ENCODE data around the gene NETO1. TPM values are rescaled to one million over a fixed set of nuclear protein-coding genes. Genes with fewer than 3 reads are reported as not detected.

NETO1 gene
- total and polyA plus RNA-seq, 2 of the 13 experiments (the other 11 are each of a cell fraction or from before 2014, with no cell fraction given) = not detected

DNA sequence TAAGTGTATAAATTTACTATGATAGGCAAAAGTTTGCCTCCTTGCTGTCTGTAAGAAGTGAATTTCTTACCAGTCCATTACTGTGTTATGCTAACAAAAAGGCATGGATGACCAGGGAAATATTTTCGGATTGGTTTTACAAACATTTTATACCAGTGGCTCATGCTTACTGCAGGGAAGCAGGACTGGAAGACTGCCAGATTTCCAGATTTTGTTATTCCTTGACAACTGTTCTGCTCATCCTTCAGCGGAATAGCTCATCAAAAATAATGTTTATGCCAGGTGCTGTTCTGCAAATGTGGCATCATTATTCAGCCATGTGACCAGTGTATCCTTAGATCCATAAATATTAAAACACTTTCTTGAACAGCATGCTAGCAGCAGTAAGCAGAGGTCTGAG is 40.4 kb upstream of the NETO1 start:
- H2AFZ ChIP-seq (ENCODE audit: low read length) = no peak overlapping the region
- POLR2A ChIA-PET = no interaction called here
- 0% methylated on average over 2 of the region's 2 CpGs for WGBS (ENCODE audit: low lambda C conversion rate)
- H3K27ac ChIP-seq (ENCODE audit: extremely low read length, insufficient read depth, low read length) = no peak overlapping the region
- in situ Hi-C loops (cut with HindIII; ENCODE audit: extremely low pct_ligation_motif_present, low pct_unique_long_range_greater_than_20kb) = no loop called here
- FAIRE-seq (no peak), ATAC-seq (no peak), DNase-seq (ENCODE audit: low spot score) (no peak)
- no peak for TF ChIP-seq ZFP36L1 (CRISPR knock-in tag; IDR thresholded peaks at IDR 0.05)
- TF ChIP-seq, protein P1, sequence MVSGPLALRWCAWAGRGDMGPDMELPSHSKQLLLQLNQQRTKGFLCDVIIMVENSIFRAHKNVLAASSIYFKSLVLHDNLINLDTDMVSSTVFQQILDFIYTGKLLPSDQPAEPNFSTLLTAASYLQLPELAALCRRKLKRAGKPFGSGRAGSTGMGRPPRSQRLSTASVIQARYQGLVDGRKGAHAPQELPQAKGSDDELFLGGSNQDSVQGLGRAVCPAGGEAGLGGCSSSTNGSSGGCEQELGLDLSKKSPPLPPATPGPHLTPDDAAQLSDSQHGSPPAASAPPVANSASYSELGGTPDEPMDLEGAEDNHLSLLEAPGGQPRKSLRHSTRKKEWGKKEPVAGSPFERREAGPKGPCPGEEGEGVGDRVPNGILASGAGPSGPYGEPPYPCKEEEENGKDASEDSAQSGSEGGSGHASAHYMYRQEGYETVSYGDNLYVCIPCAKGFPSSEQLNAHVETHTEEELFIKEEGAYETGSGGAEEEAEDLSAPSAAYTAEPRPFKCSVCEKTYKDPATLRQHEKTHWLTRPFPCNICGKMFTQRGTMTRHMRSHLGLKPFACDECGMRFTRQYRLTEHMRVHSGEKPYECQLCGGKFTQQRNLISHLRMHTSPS (CRISPR knock-in tag; IDR thresholded peaks at IDR 0.05; ENCODE audit: low read depth) = no peak
- TF ChIP-seq GPN1 (CRISPR knock-in tag; IDR thresholded peaks at IDR 0.05; ENCODE audit: borderline replicate concordance) = no peak
- H3K4me1 ChIP-seq (ENCODE audit: insufficient read depth, low read length) = no peaks in the 10 kb centered on the region
- no TSS peak for BruUV-seq (replicated peaks)
- no peak overlapping the region for H3K9ac ChIP-seq (ENCODE audit: insufficient read depth, low read depth, low read length)
- CTCF ChIA-PET (ENCODE audit: low intra/inter-chr PET ratio, low total read pairs) = no interaction called here
- H3K79me2 ChIP-seq (ENCODE audit: insufficient read depth, low read length) = no peaks in the 10 kb centered on the region
- no peak overlapping the region for H3K4me3 ChIP-seq (replicated peaks in 1 of 3; ENCODE audit: insufficient read depth in 1 of 3, low read depth in 2 of 3, low read length in 3 of 3)
- H3K27me3 ChIP-seq (ENCODE audit: control insufficient read depth in 1 of 2, insufficient read depth in 2 of 2, low read length in 2 of 2) = no peaks in the 10 kb centered on the region; a peak in 1 of 5 replicates
- no peak overlapping the region for H3K4me2 ChIP-seq (ENCODE audit: low read depth, low read length)
- no peaks in the 10 kb centered on the region for H3K36me3 ChIP-seq (replicated peaks in 1 of 2; ENCODE audit: control insufficient read depth in 1 of 2, insufficient read depth in 2 of 2, low read length in 2 of 2)
- intact Hi-C loops (cut with micrococcal nuclease; ENCODE audit: unreplicated experiment) = no loop called here
- H3K9me3 ChIP-seq (ENCODE audit: low read length) = no peaks in the 10 kb centered on the region
- no peaks in the 10 kb centered on the region for H4K20me1 ChIP-seq (ENCODE audit: insufficient read depth, low read length)

DNA sequence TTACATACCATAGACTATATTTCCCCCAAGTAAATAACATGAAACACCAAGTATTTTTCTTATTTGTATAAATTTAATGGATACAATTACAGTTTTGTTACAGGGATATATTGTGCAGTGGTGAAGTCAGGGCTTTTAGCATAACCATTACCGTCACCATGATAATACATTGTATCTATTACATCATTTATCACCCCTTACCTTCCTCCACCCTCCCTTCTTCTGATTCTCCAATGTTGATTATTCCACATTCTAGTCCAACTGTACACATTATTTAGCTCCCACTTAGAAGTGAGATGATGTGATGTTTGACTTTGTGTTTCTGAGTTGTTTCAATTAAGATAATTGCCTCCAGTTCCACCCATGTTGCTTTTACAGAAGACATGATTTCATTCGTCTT is 35.2 kb upstream of the NETO1 start:
- Histone ChIP-seq H3K27ac (ENCODE audit: extremely low read length, insufficient read depth, low read length) (no peak overlapping the region), H3K9ac (ENCODE audit: insufficient read depth, low read depth, low read length) (no peak overlapping the region), H3K27me3 (ENCODE audit: control insufficient read depth in 1 of 2, insufficient read depth in 2 of 2, low read length in 2 of 2) (no peaks in the 10 kb centered on the region), H3K36me3 (replicated peaks in 1 of 2; ENCODE audit: control insufficient read depth in 1 of 2, insufficient read depth in 2 of 2, low read length in 2 of 2) (no peaks in the 10 kb centered on the region), H3K4me3 (replicated peaks in 1 of 3; ENCODE audit: insufficient read depth in 1 of 3, low read depth in 2 of 3, low read length in 3 of 3) (no peak overlapping the region), H3K9me3 (ENCODE audit: low read length) (no peaks in the 10 kb centered on the region; the same call in 1 of the 2 replicates), H3K4me2 (ENCODE audit: low read depth, low read length) (no peak overlapping the region), H4K20me1 (ENCODE audit: insufficient read depth, low read length) (no peaks in the 10 kb centered on the region), H2AFZ (ENCODE audit: low read length) (no peak overlapping the region), H3K79me2 (ENCODE audit: insufficient read depth, low read length) (no peaks in the 10 kb centered on the region), H3K4me1 (ENCODE audit: insufficient read depth, low read length) (peaks cover 8% of the 10 kb centered on the region; the same call in 1 of the 2 replicates)
- in situ Hi-C loops (cut with HindIII; ENCODE audit: extremely low pct_ligation_motif_present, low pct_unique_long_range_greater_than_20kb) = no loop called here
- no TSS peak for BruUV-seq (replicated peaks)
- intact Hi-C loops (cut with micrococcal nuclease; ENCODE audit: unreplicated experiment) = no loop called here
- 0% methylated on average over 2 of the region's 2 CpGs for WGBS (ENCODE audit: low lambda C conversion rate)
- CTCF ChIA-PET (ENCODE audit: low intra/inter-chr PET ratio, low total read pairs) = no interaction called here
- POLR2A ChIA-PET = no interaction called here
- 0 out of 2 replicates have a peak, but pooled peaks have one; percentile 10 for TF ChIP-seq ATF7 (IDR thresholded peaks at IDR 0.05)
- TF ChIP-seq ATF7 (CRISPR knock-in tag; IDR thresholded peaks at IDR 0.05) = no peak
- TF ChIP-seq ATF1 (CRISPR knock-in tag; IDR thresholded peaks at IDR 0.05) = no peak
- FAIRE-seq = no peak
- no peak for ATAC-seq
- DNase-seq (ENCODE audit: low spot score) = no peak

Data from HepG2 (cell line).